Right atrium auricular region (tissue), 2 donors: ENCODE data around the gene TLCD1. TPM values are rescaled to one million over a fixed set of nuclear protein-coding genes. Genes with fewer than 3 reads are reported as not detected.
"Not testable (repeated sequence)": the region's sequence is repeated elsewhere in the genome, so short reads cannot be mapped to it uniquely, and the experiment has no call there.

Experiments
- DNase-seq: peaks from one replicate; pipeline ENCODE4 v3.0.0-alpha.2; 2019; ENCODE audit warnings: low spot score
- H3K27ac ChIP-seq, 2 donors: fragments of 200-600 bp; sonication (generic); 1 replicate in 1 of 2; 2 replicates in 1 of 2; pipeline ENCODE4 v1.5.1; 2016 to 2019
- H3K27me3 ChIP-seq, 2 donors: fragments of 200-600 bp; sonication (generic); one replicate each; pipeline versions ENCODE4 v1.5.1 to v1.6.0; 2017 to 2019
- H3K36me3 ChIP-seq: fragments of 200-600 bp; sonication (generic); one replicate; pipeline ENCODE4 v1.5.1; 2016
- H3K4me1 ChIP-seq, 2 donors: fragments of 200-600 bp; sonication (generic); one replicate each; pipeline versions ENCODE4 v1.5.1 to v1.6.0; 2017 to 2019
- H3K4me3 ChIP-seq, 2 donors: fragments of 200-600 bp; sonication (generic); 1 replicate in 1 of 2; 2 replicates in 1 of 2; pipeline ENCODE4 v1.5.1; 2017 to 2019; ENCODE audit warnings: mild to moderate bottlenecking in 1 of 2, moderate library complexity in 1 of 2
- H3K9me3 ChIP-seq, 2 donors: fragments of 200-600 bp; sonication (generic); one replicate each; pipeline ENCODE4 v1.5.1; 2019
- total RNA-seq, 2 donors: library from RNA; depleted of rRNA; stranded (reverse); fragments of >200 nt; gene quantifications; one replicate each; pipeline ENCODE4 v1.1.0, GENCODE V29; 2016
- TF ChIP-seq, protein P1 (sequence below), 2 donors: fragments of 200-600 bp; sonication (generic); IDR thresholded peaks; one replicate each; pipeline ENCODE4 v1.5.1; 2019; ENCODE audit warnings: antibody characterized with exemption in 2 of 2

The TLCD1 gene
- total RNA-seq, 2 donors from 2014 or later = 1.7 TPM; not detected in 1

DNA sequence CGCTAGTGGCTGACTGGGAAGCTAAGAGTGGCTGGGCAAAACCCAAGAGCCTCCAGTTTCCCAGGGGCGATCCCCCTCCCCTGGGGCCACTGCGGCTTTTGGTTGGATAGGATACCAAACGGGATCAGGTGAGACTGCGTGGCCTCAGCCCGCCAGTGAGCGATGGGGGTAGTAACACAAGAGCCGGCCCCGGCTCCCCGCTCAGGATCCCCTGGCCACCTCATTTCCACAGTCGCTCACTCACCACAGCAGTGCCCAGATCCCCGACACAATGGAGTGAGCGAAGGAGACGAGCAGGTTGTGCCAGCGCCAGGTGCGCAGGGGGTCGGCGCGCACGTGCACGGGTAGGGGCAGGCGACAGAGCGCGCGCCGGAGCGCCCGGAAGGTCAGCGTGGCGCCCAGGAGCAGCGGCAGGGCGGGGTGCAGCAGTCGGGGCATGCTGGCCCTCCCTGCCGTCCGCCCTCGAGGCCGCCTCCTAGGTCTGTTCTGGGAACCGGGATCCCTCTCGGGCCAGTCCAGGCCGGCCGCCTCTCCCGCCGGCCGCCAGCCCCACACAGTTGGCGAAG lies 290 bp downstream of the TLCD1 start:
- TF ChIP-seq, protein P1, sequence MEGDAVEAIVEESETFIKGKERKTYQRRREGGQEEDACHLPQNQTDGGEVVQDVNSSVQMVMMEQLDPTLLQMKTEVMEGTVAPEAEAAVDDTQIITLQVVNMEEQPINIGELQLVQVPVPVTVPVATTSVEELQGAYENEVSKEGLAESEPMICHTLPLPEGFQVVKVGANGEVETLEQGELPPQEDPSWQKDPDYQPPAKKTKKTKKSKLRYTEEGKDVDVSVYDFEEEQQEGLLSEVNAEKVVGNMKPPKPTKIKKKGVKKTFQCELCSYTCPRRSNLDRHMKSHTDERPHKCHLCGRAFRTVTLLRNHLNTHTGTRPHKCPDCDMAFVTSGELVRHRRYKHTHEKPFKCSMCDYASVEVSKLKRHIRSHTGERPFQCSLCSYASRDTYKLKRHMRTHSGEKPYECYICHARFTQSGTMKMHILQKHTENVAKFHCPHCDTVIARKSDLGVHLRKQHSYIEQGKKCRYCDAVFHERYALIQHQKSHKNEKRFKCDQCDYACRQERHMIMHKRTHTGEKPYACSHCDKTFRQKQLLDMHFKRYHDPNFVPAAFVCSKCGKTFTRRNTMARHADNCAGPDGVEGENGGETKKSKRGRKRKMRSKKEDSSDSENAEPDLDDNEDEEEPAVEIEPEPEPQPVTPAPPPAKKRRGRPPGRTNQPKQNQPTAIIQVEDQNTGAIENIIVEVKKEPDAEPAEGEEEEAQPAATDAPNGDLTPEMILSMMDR (IDR thresholded peaks at IDR 0.05) = no peak
- H3K4me1 ChIP-seq = peaks cover 0 to 45% of the 10 kb centered on the region in 2 donors
- peak overlapping the region; percentile 75 to 82 for H3K4me3 ChIP-seq
- H3K27me3 ChIP-seq = no peaks in the 10 kb centered on the region
- peaks cover 40% of the 10 kb centered on the region for H3K36me3 ChIP-seq
- DNase-seq = no peak
- H3K9me3 ChIP-seq = no peaks in the 10 kb centered on the region
- peak overlapping the region; percentile 68 to 97 for H3K27ac ChIP-seq

GRCh38 chr17:28725166-28725659 lies 820 bp downstream of the TLCD1 start:
- Histone ChIP-seq H3K9me3 (no peaks in the 10 kb centered on the region), H3K27ac (peak overlapping the region; percentile 68 to 97), H3K4me1 (peaks cover 0 to 51% of the 10 kb centered on the region in 2 donors), H3K27me3 (no peaks in the 10 kb centered on the region), H3K36me3 (peaks cover 40% of the 10 kb centered on the region), H3K4me3 (peak overlapping the region; percentile 75 to 82)
- no peak for DNase-seq
- TF ChIP-seq, protein P1 (IDR thresholded peaks at IDR 0.05) = no peak

- peaks cover 0 to 53% of the 10 kb centered on the region in 2 donors for H3K4me1 ChIP-seq
- DNase-seq = no peak
These were observed 1.4 kb downstream of the TLCD1 start for GRCh38 chr17:28724500-28725165.

GRCh38 chr17:28723836-28724499 lies 2.1 kb downstream of the TLCD1 start:
- H3K9me3 ChIP-seq, H3K27me3 ChIP-seq, DNase-seq, H3K27ac ChIP-seq, H3K4me3 ChIP-seq: not testable (repeated sequence)
- Histone ChIP-seq H3K36me3 (peaks cover 40% of the 10 kb centered on the region), H3K4me1 (peaks cover 0 to 53% of the 10 kb centered on the region in 2 donors)

More at GRCh38 chr17:28724500-28725165, 1.4 kb downstream of the TLCD1 start:
- Histone ChIP-seq H3K27me3 (no peaks in the 10 kb centered on the region), H3K27ac (no peak overlapping the region), H3K9me3 (no peaks in the 10 kb centered on the region), H3K4me3 (no peak overlapping the region), H3K36me3 (peaks cover 40% of the 10 kb centered on the region)
- TF ChIP-seq, protein P1 (IDR thresholded peaks at IDR 0.05) = no peak

DNA sequence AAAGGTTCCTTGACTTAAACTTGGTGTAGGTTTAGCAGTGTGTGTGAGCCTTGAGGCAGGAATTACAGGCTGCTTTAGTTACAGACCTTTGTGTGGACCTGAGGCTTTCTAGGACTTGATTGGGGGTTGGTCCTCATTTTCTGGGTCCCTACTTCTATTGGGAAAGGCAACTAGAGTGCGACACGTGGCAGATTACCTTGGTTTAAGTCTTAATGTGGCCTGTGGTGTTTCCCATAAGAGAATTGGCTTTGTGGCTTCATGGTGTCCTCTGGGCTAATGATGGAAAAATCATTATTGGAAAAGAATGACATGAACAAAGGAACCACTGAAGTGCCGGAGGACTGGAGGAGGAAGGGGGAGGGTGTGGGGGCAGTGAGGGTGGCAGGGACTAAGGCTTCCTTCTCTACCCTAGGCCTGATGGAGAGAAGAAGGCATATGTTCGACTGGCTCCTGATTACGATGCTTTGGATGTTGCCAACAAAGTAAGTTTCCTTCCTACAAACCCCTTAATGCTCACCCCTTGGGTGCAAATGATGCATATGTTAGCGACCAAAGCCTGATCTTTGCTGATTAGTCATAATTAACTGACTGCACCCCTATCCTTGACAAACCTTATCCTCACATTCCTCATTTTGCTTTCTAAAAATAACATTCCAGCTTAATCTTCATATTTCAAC lies 2.7 kb downstream of the TLCD1 start:
- H3K9me3 ChIP-seq = no peaks in the 10 kb centered on the region
- peaks cover 0 to 59% of the 10 kb centered on the region in 2 donors for H3K4me1 ChIP-seq
- H3K36me3 ChIP-seq = peaks cover 40% of the 10 kb centered on the region
- no peaks in the 10 kb centered on the region for H3K27me3 ChIP-seq
- H3K27ac ChIP-seq = no peak overlapping the region
- TF ChIP-seq, protein P1 (IDR thresholded peaks at IDR 0.05) = no peak
- DNase-seq = no peak
- no peak overlapping the region for H3K4me3 ChIP-seq
